Erythroblast (primary cell): Measurements from ENCODE around the gene IGLL5.

ENCODE experiments used
- GATA1 ChIP-seq: IDR thresholded peaks from 2 replicates; pipeline ENCODE4 v1.6.1; 2011; ENCODE audit warnings: low read depth, mild to moderate bottlenecking, control low read depth, low read length, moderate library complexity
- POLR2A ChIP-seq: IDR thresholded peaks from 2 replicates; pipeline ENCODE4 v1.6.1; 2011; ENCODE audit warnings: mild to moderate bottlenecking, low read length

- no peak for TF ChIP-seq POLR2A
- TF ChIP-seq GATA1: no peak
These were observed 2.5 kb downstream of the IGLL5 start for GRCh38 chr22:22890085-22890484.
